Measurements from ENCODE around the gene ZNF683.
"Not testable (repeated sequence)": the region's sequence is repeated elsewhere in the genome, so short reads cannot be mapped to it uniquely, and the experiment has no call there.

The ZNF683 gene

GRCh38 chr1:26338670-26339069, 33.9 kb downstream of the ZNF683 start:
- in situ Hi-C loops (cut with MboI; ENCODE audit: low sequenced_read_pairs), result no loop called here

GRCh38 chr1:26337625-26338024, 34.9 kb downstream of the ZNF683 start:
- in situ Hi-C loops (cut with MboI; ENCODE audit: low sequenced_read_pairs), result no loop called here

GRCh38 chr1:26337206-26337535, 35.4 kb downstream of the ZNF683 start:
- in situ Hi-C loops (cut with MboI; ENCODE audit: low sequenced_read_pairs), result no loop called here

GRCh38 chr1:26336477-26337205, 35.9 kb downstream of the ZNF683 start:
- in situ Hi-C loops (cut with MboI; ENCODE audit: low sequenced_read_pairs), result no loop called here

GRCh38 chr1:26335774-26336476, 36.6 kb downstream of the ZNF683 start:
- in situ Hi-C loops (cut with MboI; ENCODE audit: low sequenced_read_pairs), result no loop called here

- in situ Hi-C loops (cut with MboI; ENCODE audit: low sequenced_read_pairs), result not testable (repeated sequence)
Measured at GRCh38 chr1:26333312-26333711, 39.2 kb downstream of the ZNF683 start.

GRCh38 chr1:26330276-26330675, 42.3 kb downstream of the ZNF683 start:
- in situ Hi-C loops (cut with MboI; ENCODE audit: low sequenced_read_pairs), result no loop called here

- in situ Hi-C loops (cut with MboI; ENCODE audit: low sequenced_read_pairs), result not testable (repeated sequence)
Measured at GRCh38 chr1:26329380-26329779, 43.2 kb downstream of the ZNF683 start.

GRCh38 chr1:26328597-26328996, 44.0 kb downstream of the ZNF683 start:
- in situ Hi-C loops (cut with MboI; ENCODE audit: low sequenced_read_pairs), result no loop called here

- in situ Hi-C loops (cut with MboI; ENCODE audit: low sequenced_read_pairs), result no loop called here
Measured at GRCh38 chr1:26327956-26328362, 44.6 kb downstream of the ZNF683 start.

- in situ Hi-C loops (cut with MboI; ENCODE audit: low sequenced_read_pairs), result no loop called here
Measured at GRCh38 chr1:26324550-26324949, 48.0 kb downstream of the ZNF683 start.

GRCh38 chr1:26323382-26323781, 49.2 kb downstream of the ZNF683 start:
- in situ Hi-C loops (cut with MboI; ENCODE audit: low sequenced_read_pairs), result no loop called here

- in situ Hi-C loops (cut with MboI; ENCODE audit: low sequenced_read_pairs), result no loop called here
Measured at GRCh38 chr1:26322042-26322331, 50.6 kb downstream of the ZNF683 start.

- in situ Hi-C loops (cut with MboI; ENCODE audit: low sequenced_read_pairs), result no loop called here
Measured at GRCh38 chr1:26321315-26322041, 51.1 kb downstream of the ZNF683 start.

GRCh38 chr1:26320896-26321295, 51.7 kb downstream of the ZNF683 start:
- in situ Hi-C loops (cut with MboI; ENCODE audit: low sequenced_read_pairs), result no loop called here

GRCh38 chr1:26318338-26319064, 54.0 kb downstream of the ZNF683 start:
- in situ Hi-C loops (cut with MboI; ENCODE audit: low sequenced_read_pairs), result no loop called here

GRCh38 chr1:26317612-26318337, 54.8 kb downstream of the ZNF683 start, which contains the start of gene CD52:
Gene CD52, plus strand, starts transcription at chr1:26317958. Its CDS starts 60 bp downstream, at chr1:26318018.
- in situ Hi-C loops (cut with MboI; ENCODE audit: low sequenced_read_pairs), result no loop called here

- in situ Hi-C loops (cut with MboI; ENCODE audit: low sequenced_read_pairs), result no loop called here
Measured at GRCh38 chr1:26317146-26317545, 55.4 kb downstream of the ZNF683 start.

GRCh38 chr1:26315874-26316850, 56.4 kb downstream of the ZNF683 start:
- in situ Hi-C loops (cut with MboI; ENCODE audit: low sequenced_read_pairs), result no loop called here

- in situ Hi-C loops (cut with MboI; ENCODE audit: low sequenced_read_pairs), result no loop called here
Measured at GRCh38 chr1:26314501-26314900, 58.0 kb downstream of the ZNF683 start.

All from HL-60/S4 treated with retinoic acid at 250 ng/mL for 4 days and 3 days (cell line).